ENCODE measurements around the gene HDAC1.

- TF ChIP-seq POLR2A (IDR thresholded peaks at IDR 0.05) (no peak), CTCF (IDR thresholded peaks at IDR 0.05) (no peak), POLR2AphosphoS5 (IDR thresholded peaks at IDR 0.05) (no peak), EP300 (IDR thresholded peaks at IDR 0.05) (no peak)
These were observed 65.7 kb downstream of the HDAC1 start for GRCh38 chr1:32357614-32358013.

Measured in gastroesophageal sphincter (tissue), 3 donors.